ENCODE measurements around the gene INSIG2.

GRCh38 chr2:118122594-118123281, 34.5 kb downstream of the INSIG2 start:
- no peak for TF ChIP-seq REST (IDR thresholded peaks at IDR 0.05; ENCODE audit: low read depth)
- TF ChIP-seq NFIC (IDR thresholded peaks at IDR 0.05), result no peak
- TF ChIP-seq TEAD4 (IDR thresholded peaks at IDR 0.05), result no peak
- no peak for TF ChIP-seq YY1 (IDR thresholded peaks at IDR 0.05; ENCODE audit: low read depth)
- no peak for TF ChIP-seq TAF1 (IDR thresholded peaks at IDR 0.05; ENCODE audit: low read depth)
- TF ChIP-seq EP300 (IDR thresholded peaks at IDR 0.05; ENCODE audit: borderline replicate concordance), result no peak

Data from Ishikawa (cell line).